Measurements from ENCODE around the gene RANBP1. TPM values are rescaled to one million over a fixed set of nuclear protein-coding genes. Genes with fewer than 3 reads are reported as not detected.

The RANBP1 gene
- polyA plus RNA-seq, 1 experiment: 166 TPM

GRCh38 chr22:20164863-20165262 is 49.0 kb downstream of the RANBP1 start:
- H3K27me3 ChIP-seq (ENCODE audit: control insufficient read depth, insufficient read depth, low read length): peaks cover 1% of the 10 kb centered on the region; the same call in 1 of the 2 replicates
- CTCF ChIA-PET: no interaction called here
- H3K36me3 ChIP-seq (ENCODE audit: control insufficient read depth, insufficient read depth, low read length): no peaks in the 10 kb centered on the region
- no peak for DNase-seq (ENCODE audit: low read depth)
- no peak overlapping the region for H3K4me3 ChIP-seq (ENCODE audit: low read depth, low read length)
- no peak for TF ChIP-seq CTCF (IDR thresholded peaks at IDR 0.05; ENCODE audit: insufficient read depth, low read depth, low read length)
- POLR2A ChIA-PET: no interaction called here

GRCh38 chr22:20165421-20165820 is 49.5 kb downstream of the RANBP1 start:
- ChIA-PET POLR2A (no interaction called here), CTCF (no interaction called here)
- no peak for DNase-seq (ENCODE audit: low read depth)
- H3K27me3 ChIP-seq (ENCODE audit: control insufficient read depth, insufficient read depth, low read length): peaks cover 1% of the 10 kb centered on the region; the same call in 1 of the 2 replicates
- H3K4me3 ChIP-seq (ENCODE audit: low read depth, low read length): no peak overlapping the region
- no peak for TF ChIP-seq CTCF (IDR thresholded peaks at IDR 0.05; ENCODE audit: insufficient read depth, low read depth, low read length)
- H3K36me3 ChIP-seq (ENCODE audit: control insufficient read depth, insufficient read depth, low read length): no peaks in the 10 kb centered on the region

- no peak overlapping the region for H3K4me3 ChIP-seq (ENCODE audit: low read depth, low read length)
- peaks cover 1% of the 10 kb centered on the region; the same call in 1 of the 2 replicates for H3K27me3 ChIP-seq (ENCODE audit: control insufficient read depth, insufficient read depth, low read length)
- no peak for TF ChIP-seq CTCF (IDR thresholded peaks at IDR 0.05; ENCODE audit: insufficient read depth, low read depth, low read length)
- ChIA-PET POLR2A (no interaction called here), CTCF (no interaction called here)
- DNase-seq (ENCODE audit: low read depth): no peak
- H3K36me3 ChIP-seq (ENCODE audit: control insufficient read depth, insufficient read depth, low read length): no peaks in the 10 kb centered on the region
Observed at GRCh38 chr22:20165913-20166312, 50.0 kb downstream of the RANBP1 start.

- Histone ChIP-seq H3K36me3 (ENCODE audit: control insufficient read depth, insufficient read depth, low read length) (no peaks in the 10 kb centered on the region), H3K4me3 (ENCODE audit: low read depth, low read length) (no peak overlapping the region), H3K27me3 (ENCODE audit: control insufficient read depth, insufficient read depth, low read length) (peaks cover 1% of the 10 kb centered on the region; the same call in 1 of the 2 replicates)
- no peak for TF ChIP-seq CTCF (IDR thresholded peaks at IDR 0.05; ENCODE audit: insufficient read depth, low read depth, low read length)
- DNase-seq (ENCODE audit: low read depth): no peak
- ChIA-PET POLR2A (no interaction called here), CTCF (interaction anchor here (2.6 kb wide), 1 partner anchor 9 kb away, joined by 11 read pairs; no protein-coding TSS in a partner anchor)
Observed at GRCh38 chr22:20166703-20167102, 50.8 kb downstream of the RANBP1 start.

GRCh38 chr22:20167643-20168322 is 51.9 kb downstream of the RANBP1 start:
- POLR2A ChIA-PET: no interaction called here
- Histone ChIP-seq H3K4me3 (ENCODE audit: low read depth, low read length) (no peak overlapping the region), H3K36me3 (ENCODE audit: control insufficient read depth, insufficient read depth, low read length) (no peaks in the 10 kb centered on the region), H3K27me3 (ENCODE audit: control insufficient read depth, insufficient read depth, low read length) (peaks cover 1% of the 10 kb centered on the region; the same call in 1 of the 2 replicates)
- CTCF ChIA-PET: interaction anchor here (1.0 to 2.6 kb wide), 2 partner anchors 11 to 71 kb away, joined by 4 to 11 read pairs; no protein-coding TSS in a partner anchor
- TF ChIP-seq CTCF (IDR thresholded peaks at IDR 0.05; ENCODE audit: insufficient read depth, low read depth, low read length): no peak
- no peak for DNase-seq (ENCODE audit: low read depth)

Measured in BJ (cell line).